Loucy (cell line): ENCODE measurements around the gene JPT2.

ENCODE experiments used
- H2AFZ ChIP-seq: fragments of 200-600 bp; sonication (generic); 2 replicates; pipeline ENCODE4 v1.6.0; 2016; ENCODE audit warnings: antibody characterized with exemption, mild to moderate bottlenecking, low read length, moderate library complexity
- H3F3A ChIP-seq: fragments of 200-600 bp; 2 replicates; pipeline ENCODE4 v1.6.0; 2016; ENCODE audit warnings: antibody characterized with exemption, low read depth, mild to moderate bottlenecking
- H3K27me3 ChIP-seq: fragments of 200-600 bp; sonication (generic); 2 replicates; pipeline ENCODE4 v1.6.1; 2014; ENCODE audit warnings: low read length, mild to moderate bottlenecking; ENCODE audit not compliant: insufficient read depth, poor library complexity, severe bottlenecking
- H3K36me3 ChIP-seq: fragments of 200-600 bp; sonication (generic); 2 replicates; pipeline ENCODE4 v1.6.1; 2016; ENCODE audit warnings: low read length; ENCODE audit not compliant: insufficient read depth
- H3K4me1 ChIP-seq: fragments of 200-600 bp; sonication (generic); 2 replicates; pipeline ENCODE4 v1.5.1; 2014; ENCODE audit warnings: low read length, mild to moderate bottlenecking; ENCODE audit not compliant: insufficient read depth, poor library complexity, severe bottlenecking
- H3K4me2 ChIP-seq: fragments of 200-600 bp; sonication (generic); 2 replicates; pipeline ENCODE4 v1.6.0; 2014; ENCODE audit warnings: antibody characterized with exemption, low read length, low read depth, mild to moderate bottlenecking; ENCODE audit not compliant: poor library complexity, severe bottlenecking
- H3K4me3 ChIP-seq: fragments of 200-600 bp; sonication (generic); 2 replicates; pipeline ENCODE4 v1.5.1; 2014; ENCODE audit warnings: low read length, mild to moderate bottlenecking, mixed read lengths; ENCODE audit not compliant: poor library complexity, severe bottlenecking
- H3K79me2 ChIP-seq: fragments of 200-600 bp; sonication (generic); 2 replicates; pipeline ENCODE4 v1.6.1; 2014; ENCODE audit warnings: low read length; ENCODE audit not compliant: insufficient read depth
- H3K9ac ChIP-seq: fragments of 200-600 bp; sonication (generic); 2 replicates; pipeline ENCODE4 v1.6.0; 2014; ENCODE audit warnings: mild to moderate bottlenecking, low read depth, low read length, moderate library complexity; ENCODE audit not compliant: poor library complexity, severe bottlenecking
- H3K9me2 ChIP-seq: fragments of 200-600 bp; sonication (generic); replicated peaks from 2 replicates; pipeline ENCODE4 v1.6.1; 2016; ENCODE audit warnings: low read depth, low read length, mixed read lengths
- H3K9me3 ChIP-seq: fragments of 200-600 bp; sonication (generic); 2 replicates; pipeline ENCODE4 v1.6.1; 2014; ENCODE audit warnings: mild to moderate bottlenecking, antibody characterized with exemption, low read length, low read depth; ENCODE audit not compliant: insufficient read depth
- H4K20me1 ChIP-seq: fragments of 200-600 bp; sonication (generic); 2 replicates; pipeline ENCODE4 v1.6.0; 2014; ENCODE audit warnings: antibody characterized with exemption, low read length, mild to moderate bottlenecking; ENCODE audit not compliant: insufficient read depth, poor library complexity, severe bottlenecking
- EZH2phosphoT487 ChIP-seq: fragments of 200-600 bp; IDR thresholded peaks from 2 replicates; pipeline ENCODE4 v1.6.1; 2018; ENCODE audit warnings: antibody characterized with exemption, mild to moderate bottlenecking, moderate library complexity, borderline replicate concordance
- TF ChIP-seq, protein P1 (sequence below): fragments of 200-600 bp; sonication (generic); conservative IDR thresholded peaks from 2 replicates; pipeline ENCODE4 v1.5.1; 2014; ENCODE audit warnings: mild to moderate bottlenecking, antibody characterized with exemption, low read length

The JPT2 gene

DNA sequence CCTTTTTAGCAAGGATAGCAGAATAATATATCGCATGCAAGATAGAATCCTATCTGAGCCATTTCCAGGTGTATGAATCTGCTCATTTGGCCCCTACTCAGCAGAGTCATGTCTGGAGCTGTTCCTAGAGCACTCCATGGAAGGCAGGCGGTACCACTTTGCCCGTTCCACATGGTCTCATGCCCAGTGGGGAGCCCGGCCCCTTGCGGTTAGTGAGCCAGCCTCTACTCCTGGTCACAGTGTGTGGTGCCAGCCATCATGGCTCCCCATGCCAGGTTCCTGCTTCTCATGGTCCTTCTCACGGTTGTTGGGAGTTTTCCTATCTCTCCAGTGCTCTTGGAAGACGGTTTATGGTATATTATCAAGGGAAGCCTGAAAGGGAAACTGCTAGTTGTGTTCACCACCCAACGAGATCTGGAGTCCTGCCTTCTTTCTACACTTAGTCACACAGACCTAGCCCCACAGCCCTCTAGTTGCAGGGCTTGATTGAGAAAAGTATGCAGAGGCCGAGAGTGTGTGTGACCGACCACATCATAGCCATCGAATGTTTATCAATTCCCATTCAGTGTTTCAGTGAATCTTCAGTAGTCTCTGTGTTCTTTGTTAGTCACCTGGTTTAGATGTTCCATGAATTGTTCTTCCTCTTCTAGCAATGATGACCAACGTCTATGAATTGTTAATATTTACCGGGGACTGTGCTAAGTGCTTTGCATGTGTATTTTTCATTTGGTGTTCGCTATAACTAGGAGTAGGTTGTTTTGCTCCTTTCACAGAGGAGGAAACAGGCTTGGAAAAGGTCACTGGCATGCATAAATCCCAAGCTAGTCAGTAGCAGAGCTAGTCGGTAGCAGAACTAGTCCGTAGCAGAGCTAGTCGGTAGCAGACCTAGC is 9.6 kb downstream of the JPT2 start:
- Histone ChIP-seq H3F3A (no peaks in the 10 kb centered on the region), H3K9me3 (no peaks in the 10 kb centered on the region), H2AFZ (no peak overlapping the region), H3K27me3 (no peaks in the 10 kb centered on the region), H3K79me2 (peaks cover 58% of the 10 kb centered on the region), H3K36me3 (peaks cover 29% of the 10 kb centered on the region; the same call in 1 of the 2 replicates), H3K4me1 (no peaks in the 10 kb centered on the region), H3K4me2 (no peak overlapping the region), H3K4me3 (no peak overlapping the region), H3K9ac (no peak overlapping the region), H3K9me2 (no peaks in the 10 kb centered on the region), H4K20me1 (peaks cover 2% of the 10 kb centered on the region)
- TF ChIP-seq EZH2phosphoT487, result no peak
- TF ChIP-seq, protein P1, sequence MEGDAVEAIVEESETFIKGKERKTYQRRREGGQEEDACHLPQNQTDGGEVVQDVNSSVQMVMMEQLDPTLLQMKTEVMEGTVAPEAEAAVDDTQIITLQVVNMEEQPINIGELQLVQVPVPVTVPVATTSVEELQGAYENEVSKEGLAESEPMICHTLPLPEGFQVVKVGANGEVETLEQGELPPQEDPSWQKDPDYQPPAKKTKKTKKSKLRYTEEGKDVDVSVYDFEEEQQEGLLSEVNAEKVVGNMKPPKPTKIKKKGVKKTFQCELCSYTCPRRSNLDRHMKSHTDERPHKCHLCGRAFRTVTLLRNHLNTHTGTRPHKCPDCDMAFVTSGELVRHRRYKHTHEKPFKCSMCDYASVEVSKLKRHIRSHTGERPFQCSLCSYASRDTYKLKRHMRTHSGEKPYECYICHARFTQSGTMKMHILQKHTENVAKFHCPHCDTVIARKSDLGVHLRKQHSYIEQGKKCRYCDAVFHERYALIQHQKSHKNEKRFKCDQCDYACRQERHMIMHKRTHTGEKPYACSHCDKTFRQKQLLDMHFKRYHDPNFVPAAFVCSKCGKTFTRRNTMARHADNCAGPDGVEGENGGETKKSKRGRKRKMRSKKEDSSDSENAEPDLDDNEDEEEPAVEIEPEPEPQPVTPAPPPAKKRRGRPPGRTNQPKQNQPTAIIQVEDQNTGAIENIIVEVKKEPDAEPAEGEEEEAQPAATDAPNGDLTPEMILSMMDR, result no peak

DNA sequence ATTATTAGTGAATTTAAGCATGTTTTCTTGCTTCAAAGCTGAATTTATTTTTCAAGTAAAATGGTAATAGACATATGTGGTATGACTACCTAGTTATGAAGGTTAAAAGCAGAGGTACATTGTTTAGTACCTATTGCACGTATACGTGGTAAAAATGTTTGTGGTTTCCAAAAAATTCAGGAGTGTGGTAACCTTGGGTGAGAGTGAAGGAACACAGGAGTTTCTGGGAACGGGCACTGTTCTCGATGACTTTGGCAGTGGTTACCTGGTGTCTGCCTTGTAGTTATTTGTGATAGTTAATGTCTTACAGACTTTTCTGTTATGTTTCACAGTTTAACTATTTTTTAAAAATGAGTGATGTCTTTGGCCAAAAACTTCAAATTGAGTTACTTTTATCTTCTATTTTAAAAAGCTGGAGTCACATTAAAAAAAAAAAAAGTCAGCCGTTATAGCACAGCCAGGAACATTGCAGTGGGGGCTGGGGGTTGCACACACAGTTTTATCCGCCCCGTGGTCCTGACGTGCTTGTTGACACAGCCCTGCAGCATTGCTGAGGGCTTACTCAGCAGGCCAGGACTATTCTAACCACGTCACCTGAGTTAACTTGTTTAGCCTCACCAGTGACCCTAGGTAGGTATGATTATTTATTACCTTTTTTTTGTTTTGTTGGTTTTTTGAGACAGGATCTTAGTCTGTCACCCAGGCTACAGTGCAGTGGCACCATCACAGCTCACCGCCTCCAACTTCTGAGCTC is 10.9 kb downstream of the JPT2 start:
- Histone ChIP-seq H4K20me1 (peaks cover 2% of the 10 kb centered on the region), H3K36me3 (peaks cover 42% of the 10 kb centered on the region; the same call in 1 of the 2 replicates), H3K9me3 (no peaks in the 10 kb centered on the region), H3K4me3 (no peak overlapping the region), H3K27me3 (no peaks in the 10 kb centered on the region), H3K9me2 (no peaks in the 10 kb centered on the region), H3F3A (no peaks in the 10 kb centered on the region), H3K9ac (no peak overlapping the region), H2AFZ (no peak overlapping the region), H3K79me2 (peaks cover 49% of the 10 kb centered on the region; the same call in 1 of the 2 replicates), H3K4me2 (no peak overlapping the region), H3K4me1 (no peaks in the 10 kb centered on the region)
- TF ChIP-seq, protein P1, result no peak
- TF ChIP-seq EZH2phosphoT487, result no peak

DNA sequence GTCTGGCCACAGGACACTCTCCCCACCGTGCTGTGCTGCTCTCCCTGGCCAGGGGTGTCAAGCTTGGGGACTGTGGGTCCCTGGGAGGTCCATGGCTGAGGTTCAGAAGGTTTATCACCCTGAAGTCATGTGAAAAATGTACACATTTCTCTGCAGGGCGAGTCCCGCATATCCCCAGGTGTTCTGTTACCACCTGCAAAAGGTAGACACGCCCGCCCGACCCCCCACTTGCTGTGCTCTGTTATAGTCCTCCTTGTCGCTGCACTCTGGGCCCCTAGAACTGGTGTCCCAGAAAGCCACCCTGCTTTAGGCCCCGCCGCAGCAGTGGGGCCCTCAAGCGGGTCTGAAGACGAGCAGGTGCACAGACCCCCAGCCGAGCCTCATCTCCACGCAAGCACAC is 11.8 kb downstream of the JPT2 start:
- Histone ChIP-seq H3K4me3 (no peak overlapping the region), H3K4me1 (no peaks in the 10 kb centered on the region), H3K27me3 (no peaks in the 10 kb centered on the region), H2AFZ (no peak overlapping the region), H3K79me2 (peaks cover 46% of the 10 kb centered on the region; the same call in 1 of the 2 replicates), H3K9me3 (no peaks in the 10 kb centered on the region), H3K4me2 (no peak overlapping the region), H3K9me2 (no peaks in the 10 kb centered on the region), H3F3A (no peaks in the 10 kb centered on the region), H3K36me3 (peaks cover 49% of the 10 kb centered on the region; the same call in 1 of the 2 replicates), H4K20me1 (peaks cover 2% of the 10 kb centered on the region), H3K9ac (no peak overlapping the region)
- TF ChIP-seq, protein P1, result no peak
- TF ChIP-seq EZH2phosphoT487, result no peak
